Panc1 (cell line): Measurements from ENCODE around the gene ZNF823.
A peak's percentile ranks its signal among the peaks of the same experiment; 100 is the strongest.

ENCODE experiments used
- POLR2AphosphoS5 ChIP-seq: IDR thresholded peaks from 2 replicates; pipeline ENCODE4 v1.6.1; 2012; ENCODE audit warnings: mild to moderate bottlenecking, low read depth, low read length, moderate library complexity
- REST ChIP-seq, 2 experiments: IDR thresholded peaks; 2 replicates each; pipeline ENCODE4 v1.6.1; 2011 to 2012; ENCODE audit warnings: low read depth in 2 of 2, control low read depth in 1 of 2, low read length in 1 of 2, mild to moderate bottlenecking in 1 of 2, moderate library complexity in 1 of 2; ENCODE audit not compliant: insufficient read depth in 1 of 2
- TCF7L2 ChIP-seq: IDR thresholded peaks from 2 replicates; pipeline ENCODE4 v1.6.1; 2011; ENCODE audit warnings: mild to moderate bottlenecking, low read depth, low read length, inconsistent platforms
- TF ChIP-seq, protein P1 (sequence below): fragments of 450-650 bp; IDR thresholded peaks from 2 replicates; pipeline ENCODE4 v1.5.1; 2017; ENCODE audit warnings: mild to moderate bottlenecking

DNA sequence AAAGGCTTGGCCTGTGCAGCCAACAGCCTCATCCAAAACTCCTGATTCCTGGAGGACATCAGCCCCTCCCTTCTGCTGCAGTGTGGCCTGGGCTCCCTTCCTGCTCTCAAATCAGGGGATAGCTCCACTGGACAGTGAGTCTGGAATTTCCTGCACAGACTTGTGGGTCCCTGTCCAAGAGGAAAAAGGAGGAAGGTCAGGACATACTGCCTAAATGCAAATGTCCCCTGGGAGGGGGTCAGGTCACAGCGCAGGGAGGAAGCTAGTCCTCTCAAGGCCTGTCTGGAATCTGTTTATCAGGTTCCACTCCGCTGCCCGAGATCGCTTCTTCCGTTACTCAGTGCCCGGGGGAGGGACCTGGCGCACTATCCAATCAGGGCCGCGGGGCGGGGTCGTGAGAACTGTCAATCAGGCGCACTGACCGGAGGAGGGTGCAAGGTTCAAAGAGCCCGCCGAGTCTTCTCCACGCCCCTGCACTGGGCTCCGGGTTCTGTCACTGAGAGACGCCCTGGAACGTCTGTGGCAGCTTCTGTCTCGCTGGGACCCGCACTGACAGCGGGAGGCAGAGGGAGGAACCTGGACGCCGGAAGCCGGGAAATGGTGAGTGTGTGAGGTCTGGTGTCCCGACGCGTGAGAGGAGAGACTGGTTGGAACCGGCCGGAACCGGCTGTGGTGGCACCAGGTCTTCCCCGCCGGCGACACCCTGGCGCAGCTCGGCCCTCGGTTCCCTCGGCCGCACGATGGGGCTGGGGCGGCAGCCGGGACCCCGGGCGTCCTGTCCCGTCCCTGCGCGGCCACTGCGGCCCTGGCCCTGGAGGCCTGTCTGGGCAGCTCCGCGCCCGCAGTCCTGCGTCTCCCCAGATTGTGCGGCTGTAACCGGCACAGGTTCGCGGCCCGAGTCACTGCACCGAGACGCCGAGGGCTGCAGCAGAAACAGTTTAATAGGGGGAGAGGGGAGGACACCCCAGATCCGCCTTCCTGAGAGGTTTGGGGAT, 28.1 kb upstream of the ZNF823 start, which contains the start of gene ZNF441:
- TF ChIP-seq, protein P1, sequence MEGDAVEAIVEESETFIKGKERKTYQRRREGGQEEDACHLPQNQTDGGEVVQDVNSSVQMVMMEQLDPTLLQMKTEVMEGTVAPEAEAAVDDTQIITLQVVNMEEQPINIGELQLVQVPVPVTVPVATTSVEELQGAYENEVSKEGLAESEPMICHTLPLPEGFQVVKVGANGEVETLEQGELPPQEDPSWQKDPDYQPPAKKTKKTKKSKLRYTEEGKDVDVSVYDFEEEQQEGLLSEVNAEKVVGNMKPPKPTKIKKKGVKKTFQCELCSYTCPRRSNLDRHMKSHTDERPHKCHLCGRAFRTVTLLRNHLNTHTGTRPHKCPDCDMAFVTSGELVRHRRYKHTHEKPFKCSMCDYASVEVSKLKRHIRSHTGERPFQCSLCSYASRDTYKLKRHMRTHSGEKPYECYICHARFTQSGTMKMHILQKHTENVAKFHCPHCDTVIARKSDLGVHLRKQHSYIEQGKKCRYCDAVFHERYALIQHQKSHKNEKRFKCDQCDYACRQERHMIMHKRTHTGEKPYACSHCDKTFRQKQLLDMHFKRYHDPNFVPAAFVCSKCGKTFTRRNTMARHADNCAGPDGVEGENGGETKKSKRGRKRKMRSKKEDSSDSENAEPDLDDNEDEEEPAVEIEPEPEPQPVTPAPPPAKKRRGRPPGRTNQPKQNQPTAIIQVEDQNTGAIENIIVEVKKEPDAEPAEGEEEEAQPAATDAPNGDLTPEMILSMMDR, result no peak
- TF ChIP-seq REST (IDR thresholded peaks at IDR 0.05; ENCODE audit: insufficient read depth in 1 of 2, low read depth in 2 of 2, low read length in 1 of 2) (no peak), TCF7L2 (peak; percentile 100), POLR2AphosphoS5 (peak; percentile 28; the same call in 1 of the 2 replicates)
